WTC11 (cell line): Measurements from ENCODE around the gene OR52K1.

Experiments used
- USF2 ChIP-seq: sonication (generic); formaldehyde crosslinking; IDR thresholded peaks from 2 replicates; pipeline ENCODE4 v1.8.1; 2023; ENCODE audit warnings: mild to moderate bottlenecking, missing genetic modification reagents, moderate library complexity
- TF ChIP-seq, protein P1 (sequence below): sonication (generic); formaldehyde crosslinking; IDR thresholded peaks from 2 replicates; pipeline ENCODE4 v1.8.1; 2022; ENCODE audit warnings: missing genetic modification reagents, borderline replicate concordance

- TF ChIP-seq USF2 (CRISPR knock-in tag) = no peak
- TF ChIP-seq, protein P1, sequence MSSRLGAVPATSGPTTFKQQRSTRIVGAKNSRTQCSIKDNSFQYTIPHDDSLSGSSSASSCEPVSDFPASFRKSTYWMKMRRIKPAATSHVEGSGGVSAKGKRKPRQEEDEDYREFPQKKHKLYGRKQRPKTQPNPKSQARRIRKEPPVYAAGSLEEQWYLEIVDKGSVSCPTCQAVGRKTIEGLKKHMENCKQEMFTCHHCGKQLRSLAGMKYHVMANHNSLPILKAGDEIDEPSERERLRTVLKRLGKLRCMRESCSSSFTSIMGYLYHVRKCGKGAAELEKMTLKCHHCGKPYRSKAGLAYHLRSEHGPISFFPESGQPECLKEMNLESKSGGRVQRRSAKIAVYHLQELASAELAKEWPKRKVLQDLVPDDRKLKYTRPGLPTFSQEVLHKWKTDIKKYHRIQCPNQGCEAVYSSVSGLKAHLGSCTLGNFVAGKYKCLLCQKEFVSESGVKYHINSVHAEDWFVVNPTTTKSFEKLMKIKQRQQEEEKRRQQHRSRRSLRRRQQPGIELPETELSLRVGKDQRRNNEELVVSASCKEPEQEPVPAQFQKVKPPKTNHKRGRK = no peak
Measured at GRCh38 chr11:4495986-4496385, 13.5 kb downstream of the OR52K1 start.
